K562 (cell line): Measurements from ENCODE around the gene TIMM10. TPM values are rescaled to one million over a fixed set of nuclear protein-coding genes. Genes with fewer than 3 reads are reported as not detected.

Source experiments
- ATF3 ChIP-seq, 2 experiments: fragments of 450-650 bp in 1 of 2; sonication (generic) in 1 of 2; formaldehyde crosslinking in 1 of 2; IDR thresholded peaks in 1 of 2; conservative IDR thresholded peaks in 1 of 2; 2 replicates each; pipeline versions ENCODE4 v1.6.1 to v1.8.1; 2016 to 2023; ENCODE audit warnings: mild to moderate bottlenecking in 2 of 2, moderate library complexity in 2 of 2, inconsistent platforms in 1 of 2, missing genetic modification reagents in 1 of 2
- CHD7 ChIP-seq: fragments of 200-600 bp; sonication (generic); IDR thresholded peaks from one replicate; pipeline ENCODE4 v1.6.1; 2012; ENCODE audit warnings: mild to moderate bottlenecking, low read depth, low read length, inconsistent platforms
- FOXO4 ChIP-seq: fragments of 450-650 bp; formaldehyde crosslinking; IDR thresholded peaks from 2 replicates; pipeline ENCODE4 v1.4.0; 2020; ENCODE audit warnings: mild to moderate bottlenecking, moderate library complexity
- KAT8 ChIP-seq: fragments of 450-650 bp; IDR thresholded peaks from 2 replicates; pipeline ENCODE4 v1.6.1; 2016; ENCODE audit warnings: low read depth, mild to moderate bottlenecking
- NR1H2 ChIP-seq: sonication (generic); formaldehyde crosslinking; IDR thresholded peaks from 2 replicates; pipeline ENCODE4 v1.4.0; 2020; ENCODE audit warnings: mild to moderate bottlenecking, missing genetic modification reagents
- POLR2B ChIP-seq: fragments of 450-650 bp; IDR thresholded peaks from 2 replicates; pipeline ENCODE4 v1.6.1; 2018; ENCODE audit warnings: low read depth; ENCODE audit not compliant: partially characterized antibody
- SIN3B ChIP-seq: fragments of 450-650 bp; IDR thresholded peaks from 2 replicates; pipeline ENCODE4 v1.6.1; 2017; ENCODE audit warnings: low read depth, mild to moderate bottlenecking, moderate library complexity
- USF1 ChIP-seq: sonication (generic); formaldehyde crosslinking; IDR thresholded peaks from 2 replicates; pipeline ENCODE4 v1.9.0; 2022; ENCODE audit warnings: mild to moderate bottlenecking, missing genetic modification reagents
- ZNF184 ChIP-seq: sonication (generic); formaldehyde crosslinking; IDR thresholded peaks from 2 replicates; pipeline ENCODE4 v1.5.0; 2020; ENCODE audit warnings: missing genetic modification reagents
- polyA plus RNA-seq, 8 experiments: library from polyadenylated mRNA; depleted of rRNA in 4 of 8; stranded (reverse) in 5 of 8; unstranded in 3 of 8; fragments of >200 nt; fragmentation: Nextera tagmentation in 2 of 8; fragmentation: Illumina TruSeq in 1 of 8; extraction: Ambion mirVana in 2 of 8; extraction: Trizol in 1 of 8; gene quantifications; 2 replicates each; pipeline versions ENCODE4 v1.2.1 to v1.2.3, GENCODE V29; 2011 to 2014; ENCODE audit warnings: inconsistent platforms in 1 of 8, missing spikeins in 1 of 8
- total RNA-seq, 7 experiments: library from RNA; depleted of rRNA in 6 of 7; stranded (reverse); fragments of >200 nt in 6 of 7; fragmentation: Illumina TruSeq in 2 of 7; extraction: Trizol in 2 of 7; gene quantifications; 2 replicates each; pipeline versions ENCODE4 v1.2.1 to v1.2.3, GENCODE V29; 2011 to 2021; ENCODE audit warnings: low replicate concordance in 1 of 7

TIMM10 gene
- total and polyA plus RNA-seq, 9 of the 15 experiments (the other 6 are each of a cell fraction or from before 2014, with no cell fraction given) = 109 to 553 (median 172) TPM

GRCh38 chr11:57530596-57531507 is at the start of gene TIMM10 (continued):
- TF ChIP-seq CHD7 (no peak), FOXO4 (CRISPR knock-in tag) (peak; percentile 43; the same call in 1 of the 2 replicates), ATF3 (IDR thresholded peaks at IDR 0.05) (no peak), ATF3 (CRISPR knock-in tag; conservative IDR thresholded peaks at IDR 0.05) (0 out of 2 replicates have a peak, but pooled peaks have one; percentile 62), POLR2B (peak; percentile 40), ZNF184 (CRISPR knock-in tag) (no peak), USF1 (CRISPR knock-in tag) (peak; percentile 68), NR1H2 (no peak), SIN3B (no peak; the same call in 1 of the 2 replicates), KAT8 (no peak)
